ENCODE measurements around the gene OR14C36. TPM values are rescaled to one million over a fixed set of nuclear protein-coding genes. Genes with fewer than 3 reads are reported as not detected.

The OR14C36 gene
- total RNA-seq, 1 donor: not detected

DNA sequence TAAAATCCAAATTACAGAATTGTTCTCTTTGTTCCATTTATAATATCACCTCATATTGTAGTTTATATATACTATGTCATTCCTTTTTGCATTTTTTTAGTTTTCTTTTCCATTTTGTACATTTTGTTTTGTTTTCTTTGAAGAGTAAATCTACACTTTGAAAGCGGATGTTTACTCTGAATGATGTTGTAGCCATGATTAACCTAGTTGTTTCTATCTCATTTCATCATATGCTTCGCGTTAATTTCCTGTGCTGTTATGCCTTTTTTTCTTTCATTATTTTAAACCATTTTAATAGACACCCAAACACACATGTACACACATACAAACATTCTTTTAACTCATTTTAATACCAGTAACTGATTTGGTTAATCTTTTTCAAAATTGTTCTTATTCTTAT is 32.3 kb downstream of the OR14C36 start:
- DNase-seq (ENCODE audit: low read depth): no peak
- no peak overlapping the region for H3K4me3 ChIP-seq (ENCODE audit: low read depth, low read length)
- no peak for TF ChIP-seq CTCF (IDR thresholded peaks at IDR 0.05; ENCODE audit: insufficient read depth, low read depth, low read length)

DNA sequence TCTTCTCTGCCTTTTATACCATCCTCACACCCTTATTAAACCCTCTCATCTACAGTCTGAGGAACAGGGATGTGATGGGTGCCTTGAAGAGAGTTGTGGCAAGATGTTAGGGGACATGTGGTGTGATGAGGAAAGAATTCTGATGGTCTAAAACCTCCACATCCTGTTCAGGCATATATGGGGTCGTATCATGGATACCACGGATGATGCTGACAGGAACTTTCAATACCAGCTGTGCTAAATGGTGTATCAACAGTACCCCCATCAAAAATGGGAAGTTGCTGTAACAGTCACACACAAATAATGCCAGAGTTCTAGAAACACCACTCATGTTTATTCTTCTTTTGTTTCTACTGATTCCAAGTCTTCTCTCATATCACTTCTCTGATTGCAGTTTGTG is 39.9 kb downstream of the OR14C36 start:
- no peak overlapping the region for H3K4me3 ChIP-seq (ENCODE audit: low read depth, low read length)
- no peak for TF ChIP-seq CTCF (IDR thresholded peaks at IDR 0.05; ENCODE audit: insufficient read depth, low read depth, low read length)
- DNase-seq (ENCODE audit: low read depth): no peak

- H3K4me3 ChIP-seq (ENCODE audit: low read depth, low read length): no peak overlapping the region
- no peak for TF ChIP-seq CTCF (IDR thresholded peaks at IDR 0.05; ENCODE audit: insufficient read depth, low read depth, low read length)
- DNase-seq (ENCODE audit: low read depth): no peak
Measured at GRCh38 chr1:248393050-248393449, 44.5 kb downstream of the OR14C36 start.

Other genes starting within 250 kb of the OR14C36 start
- not detected in 2 replicates for gene OR2M5, start 203.6 kb upstream of the OR14C36 start, total RNA-seq
- gene OR2M2, start 174.0 kb upstream of the OR14C36 start, total RNA-seq: not detected in 2 replicates
- gene OR2M3, start 151.5 kb upstream of the OR14C36 start, total RNA-seq: not detected in 2 replicates
- gene OR2M4, start 117.4 kb upstream of the OR14C36 start, total RNA-seq: not detected in 2 replicates
- gene OR2T33, start 70.8 kb upstream of the OR14C36 start, total RNA-seq: not detected in 2 replicates
- gene OR2T12, start 45.4 kb upstream of the OR14C36 start, total RNA-seq: not detected in 2 replicates
- not detected in 2 replicates for gene OR2M7, start 24.2 kb upstream of the OR14C36 start, total RNA-seq
- gene OR2T4, start 12.9 kb downstream of the OR14C36 start, total RNA-seq: not detected in 2 replicates
- not detected in 2 replicates for gene OR2T6, start 27.0 kb downstream of the OR14C36 start, total RNA-seq
- gene OR2T1, start 54.3 kb downstream of the OR14C36 start, total RNA-seq: not detected in 2 replicates
- not detected in 2 replicates for gene OR2T2, start 96.9 kb downstream of the OR14C36 start, total RNA-seq
- not detected in 2 replicates for gene OR2T3, start 124.6 kb downstream of the OR14C36 start, total RNA-seq
- gene OR2T5, start 139.8 kb downstream of the OR14C36 start, total RNA-seq: not detected in 2 replicates
- gene OR2G6, start 159.3 kb downstream of the OR14C36 start, total RNA-seq: not detected in 2 replicates
- not detected in 2 replicates for gene OR2T29, start 214.0 kb downstream of the OR14C36 start, total RNA-seq
- gene OR2T34, start 226.0 kb downstream of the OR14C36 start, total RNA-seq: not detected in 2 replicates
- not detected in 2 replicates for gene OR2T10, start 248.9 kb downstream of the OR14C36 start, total RNA-seq